Measurements from ENCODE around the gene PCBP4.

PCBP4 gene

GRCh38 chr3:52007291-52007690, 40.0 kb upstream of the PCBP4 start:
- H3K4me3 ChIP-seq (ENCODE audit: low read depth, low read length) = no peak overlapping the region
- TF ChIP-seq CTCF (conservative IDR thresholded peaks at IDR 0.05; ENCODE audit: low read depth, low read length) = no peak
- no peak for DNase-seq (ENCODE audit: low read depth)

DNA sequence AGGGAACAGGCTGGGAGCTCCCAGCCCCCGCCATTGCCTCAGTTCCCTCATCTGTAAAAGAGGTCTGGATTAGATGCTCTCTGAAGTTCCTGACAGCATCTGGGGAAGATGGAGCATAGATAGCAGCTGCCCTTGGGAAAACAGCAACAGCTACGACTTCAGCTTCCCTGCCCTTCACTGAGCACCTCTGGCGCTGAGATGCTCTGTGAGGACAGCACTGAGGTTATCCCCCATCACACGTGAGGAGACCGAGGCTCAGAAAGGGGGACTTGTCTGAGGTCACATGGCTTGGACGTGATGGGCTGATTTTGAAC, 39.5 kb upstream of the PCBP4 start:
- TF ChIP-seq CTCF (conservative IDR thresholded peaks at IDR 0.05; ENCODE audit: low read depth, low read length) = no peak
- no peak for DNase-seq (ENCODE audit: low read depth)
- H3K4me3 ChIP-seq (ENCODE audit: low read depth, low read length) = no peak overlapping the region

DNA sequence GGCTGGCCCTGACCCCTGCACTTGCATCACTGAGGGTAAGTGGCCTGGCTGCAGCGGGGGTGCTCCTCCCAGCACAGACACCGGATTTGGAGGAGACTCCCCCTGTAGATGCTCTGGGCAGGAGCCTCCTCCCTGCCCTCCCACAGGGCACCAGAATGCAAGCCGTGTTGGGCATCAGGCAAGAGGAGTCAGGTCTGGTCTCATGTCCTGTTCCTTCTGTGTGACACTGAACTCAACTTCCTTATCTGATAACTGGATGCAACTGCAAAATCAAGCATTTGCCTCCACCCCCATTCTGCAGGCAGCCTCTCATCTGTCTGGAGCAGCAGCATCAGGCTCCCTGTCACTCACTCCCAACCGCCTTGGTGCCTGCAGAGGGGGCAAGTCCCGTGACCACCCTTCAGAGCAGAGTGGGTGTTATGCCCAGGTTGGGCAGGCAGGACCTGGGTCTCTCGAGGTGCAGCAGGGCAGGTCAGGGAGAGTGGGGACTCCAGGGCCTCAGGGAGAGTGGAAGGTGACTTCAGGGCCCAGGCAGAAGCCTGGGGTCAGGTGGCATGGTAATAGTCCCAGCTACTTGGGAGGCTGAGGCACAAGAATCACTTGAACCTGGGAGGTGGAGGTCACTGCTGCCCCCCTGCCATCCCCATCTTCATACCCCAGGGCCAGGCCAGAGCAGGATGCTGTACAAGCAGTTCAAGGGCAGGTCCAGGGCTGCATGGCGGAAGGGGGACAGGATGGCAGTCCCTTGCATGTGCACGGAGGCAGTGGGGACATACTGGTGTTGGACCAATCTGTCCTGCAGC, 39.0 kb upstream of the PCBP4 start:
- no peak for TF ChIP-seq CTCF (conservative IDR thresholded peaks at IDR 0.05; ENCODE audit: low read depth, low read length)
- H3K4me3 ChIP-seq (ENCODE audit: low read depth, low read length) = no peak overlapping the region
- DNase-seq (ENCODE audit: low read depth) = no peak

DNA sequence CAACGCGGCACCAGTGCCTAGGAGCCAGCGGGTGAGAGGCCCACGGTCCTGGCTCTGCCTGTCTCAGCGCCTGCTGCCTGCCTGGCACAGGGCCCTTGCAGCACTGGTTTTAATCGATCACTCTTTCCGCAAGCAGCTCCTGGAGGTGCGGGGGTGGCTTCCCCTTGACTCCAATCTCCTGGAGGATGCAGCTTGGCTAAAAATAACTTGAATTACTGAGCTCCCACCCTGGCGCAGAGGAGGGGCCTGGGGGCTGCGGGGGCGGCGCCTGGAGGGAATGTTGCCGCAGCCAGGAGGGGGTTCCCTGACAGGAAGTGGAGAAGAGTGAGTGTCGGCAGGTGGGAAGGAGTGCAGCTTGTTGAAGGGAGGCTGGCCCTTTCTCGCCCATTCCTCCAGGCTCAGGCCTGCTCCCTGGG, 38.3 kb upstream of the PCBP4 start:
- H3K4me3 ChIP-seq (ENCODE audit: low read depth, low read length) = no peak overlapping the region
- no peak for TF ChIP-seq CTCF (conservative IDR thresholded peaks at IDR 0.05; ENCODE audit: low read depth, low read length)
- peak; percentile 41 for DNase-seq (ENCODE audit: low read depth)

DNA sequence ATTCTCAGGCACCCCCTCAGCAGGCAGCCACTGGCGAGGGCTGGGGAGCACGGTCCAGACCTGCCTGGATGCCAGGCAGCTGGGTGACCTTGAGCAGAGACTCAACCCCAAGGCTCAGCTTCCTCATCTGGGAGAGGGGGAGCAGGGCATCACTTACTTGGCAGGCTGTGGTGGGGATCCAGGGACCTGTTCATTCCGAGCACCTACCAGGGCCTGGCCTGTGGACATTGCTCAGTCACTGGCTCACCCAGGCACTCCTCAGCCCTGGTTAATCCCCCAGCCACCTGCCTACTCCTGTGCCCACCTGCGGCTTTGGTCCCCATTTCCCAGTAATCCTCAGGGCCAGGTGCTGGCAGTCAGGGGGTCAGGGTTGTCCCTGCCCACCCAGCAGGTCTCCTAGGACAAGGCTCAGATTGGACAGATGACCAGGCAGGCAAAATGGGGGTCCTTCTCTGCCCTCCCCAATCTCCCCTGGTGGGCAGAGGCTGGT, 37.7 kb upstream of the PCBP4 start:
- no peak for TF ChIP-seq CTCF (conservative IDR thresholded peaks at IDR 0.05; ENCODE audit: low read depth, low read length)
- H3K4me3 ChIP-seq (ENCODE audit: low read depth, low read length) = no peak overlapping the region
- DNase-seq (ENCODE audit: low read depth) = no peak

- H3K4me3 ChIP-seq (ENCODE audit: low read depth, low read length) = no peak overlapping the region
- peak; percentile 80 for TF ChIP-seq CTCF (conservative IDR thresholded peaks at IDR 0.05; ENCODE audit: low read depth, low read length)
- peak; percentile 67 for DNase-seq (ENCODE audit: low read depth)
Measured at GRCh38 chr3:52004163-52004787, 37.0 kb upstream of the PCBP4 start.

DNA sequence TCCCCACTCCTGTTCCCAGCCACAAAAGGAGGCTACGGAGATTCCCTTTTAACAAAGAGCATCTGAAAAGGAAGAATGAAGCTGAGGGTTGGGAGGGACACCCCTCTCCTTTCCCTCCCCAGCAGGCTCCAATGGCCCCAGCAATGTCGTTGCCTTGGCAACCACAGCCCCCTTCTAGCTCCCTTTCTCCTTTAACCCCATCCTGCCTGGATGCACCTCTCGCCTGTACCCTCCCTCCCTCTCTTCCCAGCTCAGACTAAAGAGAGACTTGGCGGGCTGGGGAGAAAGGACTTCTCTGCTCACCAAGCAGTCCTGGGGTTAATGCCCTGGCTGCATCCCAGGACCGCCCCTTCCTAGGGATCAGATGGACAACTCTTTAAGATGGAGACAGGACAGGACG, 35.5 kb upstream of the PCBP4 start:
- TF ChIP-seq CTCF (conservative IDR thresholded peaks at IDR 0.05; ENCODE audit: low read depth, low read length) = no peak

More for the DNA sequence above, 35.5 kb upstream of the PCBP4 start:
- no peak overlapping the region for H3K4me3 ChIP-seq (ENCODE audit: low read depth, low read length)
- DNase-seq (ENCODE audit: low read depth) = no peak

Data from choroid plexus epithelial cell (primary cell).